Progenitor cell of endocrine pancreas (in vitro differentiated cells): ENCODE data around the gene LITAFD. TPM values are rescaled to one million over a fixed set of nuclear protein-coding genes. Genes with fewer than 3 reads are reported as not detected.

ENCODE experiments used
- DNase-seq: peaks from one replicate; pipeline ENCODE4 v3.0.0; 2021; ENCODE audit warnings: low spot score; ENCODE audit not compliant: unreplicated experiment
- H3K27ac Mint-ChIP-seq: 2 replicates; pipeline ENCODE4 v1.8.0; 2021; ENCODE audit warnings: mild to moderate bottlenecking, moderate library complexity, mixed read lengths
- H3K27me3 Mint-ChIP-seq: 2 replicates; pipeline ENCODE4 v1.8.0; 2021; ENCODE audit warnings: mixed read lengths
- H3K36me3 Mint-ChIP-seq: 2 replicates; pipeline ENCODE4 v1.8.0; 2022; ENCODE audit warnings: mixed read lengths; ENCODE audit not compliant: insufficient read depth
- H3K4me1 Mint-ChIP-seq: 2 replicates; pipeline ENCODE4 v1.8.0; 2021; ENCODE audit warnings: low read depth, mixed read lengths
- H3K4me3 Mint-ChIP-seq: 2 replicates; pipeline ENCODE4 v1.8.0; 2021; ENCODE audit warnings: low read depth, mild to moderate bottlenecking, moderate library complexity, mixed read lengths
- H3K9me3 Mint-ChIP-seq: 2 replicates; pipeline ENCODE4 v1.8.0; 2021; ENCODE audit warnings: low read depth, mixed read lengths
- total RNA-seq: library from RNA; stranded (reverse); gene quantifications from 2 replicates; pipeline ENCODE4 v1.2.1, GENCODE V29; 2021
- TF ChIP-seq, protein P1 (sequence below): fragments of 200-600 bp; sonication (generic); IDR thresholded peaks from one replicate; pipeline ENCODE4 v1.5.0; 2021; ENCODE audit warnings: antibody characterized with exemption, mild to moderate bottlenecking; ENCODE audit not compliant: unreplicated experiment

Gene LITAFD
- total RNA-seq, 1 donor from 2014 or later, result not detected

DNA sequence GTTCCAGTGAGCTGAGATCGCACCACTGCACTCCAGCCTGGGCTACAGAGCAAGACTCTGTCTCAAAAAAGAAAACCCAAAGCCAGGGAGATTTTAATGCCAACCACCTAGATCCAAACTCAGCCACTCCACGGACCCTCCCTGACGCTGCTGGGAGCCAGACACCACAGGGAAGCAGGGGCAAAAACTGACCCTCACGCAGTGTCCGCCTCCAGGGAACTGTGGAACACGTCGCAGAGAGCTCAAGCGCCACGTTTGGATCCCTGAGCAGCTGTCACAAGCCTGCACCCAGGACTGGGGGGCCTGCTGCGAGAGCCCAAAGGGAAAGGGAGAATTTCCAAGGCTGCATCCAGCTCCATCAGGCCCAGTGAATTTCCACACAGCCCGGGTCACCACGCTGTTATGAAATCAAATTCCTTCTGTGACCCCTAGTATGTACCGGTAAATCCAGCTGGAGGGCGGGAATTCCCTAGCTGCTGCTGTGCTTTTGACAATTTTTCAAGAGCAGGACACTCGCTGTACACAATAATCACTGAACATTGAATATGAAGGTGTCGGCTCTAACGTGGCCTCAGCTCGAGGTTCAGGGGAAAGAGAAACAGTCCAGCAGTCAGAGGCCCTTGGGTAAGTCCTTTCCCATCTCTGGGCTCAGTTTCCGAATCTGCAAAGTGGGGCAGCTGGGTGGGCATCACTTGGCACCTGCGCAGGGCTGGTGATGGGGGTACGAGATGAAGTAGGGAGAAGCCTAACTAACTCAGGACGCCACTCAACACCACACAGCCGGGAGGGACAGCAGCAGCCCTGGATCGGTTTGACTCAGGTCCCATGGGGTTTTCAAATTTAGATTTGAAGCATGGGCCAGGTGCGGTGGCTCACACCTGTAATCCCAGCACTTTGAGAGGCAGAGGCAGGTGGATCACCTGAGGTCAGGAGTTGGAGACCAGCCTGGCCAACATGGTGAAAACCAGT, 22.0 kb upstream of the LITAFD start:
- peaks cover 30% of the 10 kb centered on the region for H3K4me1 Mint-ChIP-seq
- no peak overlapping the region for H3K4me3 Mint-ChIP-seq
- TF ChIP-seq, protein P1, sequence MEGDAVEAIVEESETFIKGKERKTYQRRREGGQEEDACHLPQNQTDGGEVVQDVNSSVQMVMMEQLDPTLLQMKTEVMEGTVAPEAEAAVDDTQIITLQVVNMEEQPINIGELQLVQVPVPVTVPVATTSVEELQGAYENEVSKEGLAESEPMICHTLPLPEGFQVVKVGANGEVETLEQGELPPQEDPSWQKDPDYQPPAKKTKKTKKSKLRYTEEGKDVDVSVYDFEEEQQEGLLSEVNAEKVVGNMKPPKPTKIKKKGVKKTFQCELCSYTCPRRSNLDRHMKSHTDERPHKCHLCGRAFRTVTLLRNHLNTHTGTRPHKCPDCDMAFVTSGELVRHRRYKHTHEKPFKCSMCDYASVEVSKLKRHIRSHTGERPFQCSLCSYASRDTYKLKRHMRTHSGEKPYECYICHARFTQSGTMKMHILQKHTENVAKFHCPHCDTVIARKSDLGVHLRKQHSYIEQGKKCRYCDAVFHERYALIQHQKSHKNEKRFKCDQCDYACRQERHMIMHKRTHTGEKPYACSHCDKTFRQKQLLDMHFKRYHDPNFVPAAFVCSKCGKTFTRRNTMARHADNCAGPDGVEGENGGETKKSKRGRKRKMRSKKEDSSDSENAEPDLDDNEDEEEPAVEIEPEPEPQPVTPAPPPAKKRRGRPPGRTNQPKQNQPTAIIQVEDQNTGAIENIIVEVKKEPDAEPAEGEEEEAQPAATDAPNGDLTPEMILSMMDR, result no peak
- peak overlapping the region; percentile 64 for H3K27ac Mint-ChIP-seq
- H3K27me3 Mint-ChIP-seq, result no peaks in the 10 kb centered on the region
- peaks cover 7% of the 10 kb centered on the region for H3K36me3 Mint-ChIP-seq
- DNase-seq, result no peak
- H3K9me3 Mint-ChIP-seq, result no peaks in the 10 kb centered on the region

DNA sequence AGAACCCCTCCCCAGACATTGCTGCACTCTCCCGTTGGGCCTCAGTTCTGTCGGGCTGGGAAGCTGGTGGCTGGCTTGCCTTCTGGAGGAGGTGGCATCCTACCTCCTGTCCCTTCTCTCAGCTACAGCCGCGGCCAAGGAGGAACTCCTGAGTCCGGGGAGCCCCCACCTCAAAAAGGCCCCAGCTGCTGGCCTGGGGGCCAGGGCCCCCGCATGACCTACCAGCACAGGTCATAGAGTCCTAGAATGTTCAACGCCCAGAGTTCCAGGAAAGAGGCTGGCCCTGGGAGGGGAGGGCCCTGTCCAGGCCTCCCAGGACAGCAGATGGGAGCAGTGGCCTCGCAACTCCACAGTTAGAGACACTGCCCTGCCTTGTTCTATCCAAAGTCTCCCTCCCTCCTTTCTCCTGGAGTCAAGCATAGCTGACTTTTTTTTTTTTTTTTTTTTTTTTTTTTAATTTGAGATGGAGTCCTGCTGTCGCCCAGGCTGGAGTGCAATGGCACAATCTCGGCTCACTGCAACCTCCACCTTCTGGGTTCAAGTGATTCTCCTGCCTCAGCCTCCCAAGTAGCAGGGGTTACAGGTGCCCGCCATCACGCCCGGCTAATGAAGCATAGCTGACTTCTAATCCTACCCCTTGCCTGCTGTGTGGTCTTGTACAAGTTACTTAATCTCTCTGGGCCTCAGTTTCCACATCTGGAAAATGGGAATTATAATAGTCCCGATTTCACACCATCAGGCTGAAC, 20.4 kb upstream of the LITAFD start:
- no peak for DNase-seq
- peak overlapping the region; percentile 29 for H3K27ac Mint-ChIP-seq
- TF ChIP-seq, protein P1, result no peak
- H3K27me3 Mint-ChIP-seq, result no peaks in the 10 kb centered on the region
- peaks cover 5% of the 10 kb centered on the region for H3K36me3 Mint-ChIP-seq
- H3K9me3 Mint-ChIP-seq, result no peaks in the 10 kb centered on the region
- H3K4me1 Mint-ChIP-seq, result peaks cover 42% of the 10 kb centered on the region
- H3K4me3 Mint-ChIP-seq, result no peak overlapping the region

DNA sequence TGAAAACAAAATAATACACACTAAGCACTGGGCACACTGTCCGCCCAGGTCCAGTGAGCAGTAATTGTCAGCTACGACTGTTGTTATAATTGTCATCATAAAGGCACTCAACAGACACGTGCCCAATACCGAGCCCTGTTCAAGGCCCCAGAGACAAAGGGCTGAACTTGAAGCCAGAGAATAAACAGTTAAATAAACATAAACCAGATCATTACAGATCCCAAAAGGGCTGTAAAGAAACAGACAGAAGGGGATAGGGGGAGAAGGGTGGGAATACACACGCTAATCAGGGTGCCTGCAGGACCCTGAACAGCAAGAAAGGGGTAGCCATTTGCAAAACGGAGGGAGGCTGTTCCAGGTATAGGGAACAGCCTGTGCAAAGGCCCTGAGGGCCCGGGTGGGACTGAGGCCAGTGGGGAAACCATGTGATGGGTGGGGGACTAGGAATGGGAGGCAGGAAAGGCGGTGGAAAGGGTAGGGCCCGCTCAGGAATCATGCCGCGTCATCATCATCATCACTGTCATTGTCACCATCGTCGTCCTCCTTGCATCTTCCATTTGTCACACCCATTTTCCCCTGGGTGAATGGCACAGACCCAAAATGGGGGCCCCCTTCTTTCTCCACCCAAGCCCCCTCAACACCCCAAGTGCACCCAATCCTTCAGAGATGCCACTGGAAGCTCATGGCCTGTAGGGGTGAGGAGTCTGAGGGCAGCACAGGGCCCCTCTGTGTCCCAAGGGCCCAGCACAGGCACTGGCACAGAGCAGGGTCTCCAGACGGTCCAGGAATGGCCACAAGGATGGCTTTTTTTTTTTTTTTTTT, 19.6 kb upstream of the LITAFD start:
- TF ChIP-seq, protein P1, result no peak
- Mint-ChIP-seq H3K4me3 (no peak overlapping the region), H3K9me3 (no peaks in the 10 kb centered on the region), H3K27me3 (no peaks in the 10 kb centered on the region), H3K4me1 (peaks cover 47% of the 10 kb centered on the region), H3K36me3 (peaks cover 4% of the 10 kb centered on the region), H3K27ac (peak overlapping the region; percentile 21)
- DNase-seq, result no peak

DNA sequence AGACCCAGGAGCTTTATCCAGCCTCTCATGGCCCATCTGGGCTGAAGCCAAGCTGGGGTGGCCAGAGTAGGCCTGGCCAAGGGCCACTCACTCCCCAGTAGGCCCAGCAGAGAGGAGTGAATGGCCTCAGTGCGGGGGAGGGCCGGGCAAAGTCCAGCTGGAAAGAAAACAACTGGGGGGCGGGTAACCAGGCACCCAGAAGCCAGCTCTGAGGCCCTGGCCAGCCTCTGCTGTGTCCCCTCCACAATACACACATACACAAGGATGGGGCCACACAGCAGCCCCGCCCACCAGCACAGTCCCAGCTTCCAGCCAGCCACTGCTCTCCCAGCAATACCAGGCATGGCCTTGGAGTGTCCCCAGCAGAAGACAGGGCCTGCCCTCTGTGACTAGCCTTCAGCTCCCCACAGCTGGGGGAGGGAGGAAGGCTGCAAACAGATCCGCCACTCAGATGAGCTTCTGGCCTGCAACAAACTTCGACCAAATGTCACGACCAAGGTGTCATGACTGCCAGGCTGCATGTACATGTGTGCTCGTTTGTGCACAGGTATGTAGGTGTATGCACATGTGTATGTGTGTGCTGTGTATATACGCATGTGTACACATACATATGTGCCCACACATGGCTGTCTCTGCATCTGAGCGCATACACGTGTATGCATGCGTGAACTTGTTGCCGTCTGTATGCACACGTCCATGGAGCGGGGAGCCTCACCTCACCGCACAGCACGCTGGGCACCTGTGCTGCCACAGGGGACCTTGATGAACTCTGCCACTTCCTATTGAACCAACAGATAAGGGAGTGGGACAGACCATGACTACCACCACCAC, 18.3 kb upstream of the LITAFD start:
- Mint-ChIP-seq H3K27me3 (no peaks in the 10 kb centered on the region), H3K27ac (peak overlapping the region; percentile 80), H3K9me3 (no peaks in the 10 kb centered on the region), H3K4me1 (peaks cover 53% of the 10 kb centered on the region), H3K36me3 (peaks cover 1% of the 10 kb centered on the region), H3K4me3 (peak overlapping the region; percentile 29)
- DNase-seq, result no peak
- TF ChIP-seq, protein P1, result no peak
